Measurements from ENCODE around the gene ZBTB16.

DNA sequence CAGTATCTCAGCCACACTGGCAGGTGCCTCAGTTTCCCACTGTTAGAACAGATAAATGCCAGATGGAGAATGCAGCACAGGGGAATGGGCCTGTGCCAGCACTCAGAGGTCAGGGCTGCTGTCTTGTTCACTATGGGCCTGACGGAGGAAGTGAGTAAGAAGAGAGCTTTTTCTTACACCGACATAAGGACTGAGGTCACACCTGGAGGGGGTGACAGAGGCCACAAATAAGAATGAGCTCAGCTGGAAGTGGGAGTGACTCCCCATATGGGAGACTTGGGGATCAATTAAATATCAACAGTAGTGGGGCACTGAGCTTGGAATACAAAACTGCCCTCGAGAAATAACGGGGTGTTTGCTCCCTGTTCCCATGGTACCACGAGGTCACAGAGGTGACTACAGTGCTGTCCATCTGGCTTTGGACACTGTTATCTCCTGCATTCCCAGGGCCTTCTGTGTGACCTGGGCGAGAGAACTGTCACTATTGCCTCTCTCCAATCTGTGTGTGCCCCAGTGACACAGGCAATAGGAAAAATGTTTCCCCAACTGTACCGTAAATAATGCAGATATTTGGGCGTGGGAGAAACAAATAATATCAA, 142.6 kb downstream of the ZBTB16 start:
- TF ChIP-seq, protein P1, sequence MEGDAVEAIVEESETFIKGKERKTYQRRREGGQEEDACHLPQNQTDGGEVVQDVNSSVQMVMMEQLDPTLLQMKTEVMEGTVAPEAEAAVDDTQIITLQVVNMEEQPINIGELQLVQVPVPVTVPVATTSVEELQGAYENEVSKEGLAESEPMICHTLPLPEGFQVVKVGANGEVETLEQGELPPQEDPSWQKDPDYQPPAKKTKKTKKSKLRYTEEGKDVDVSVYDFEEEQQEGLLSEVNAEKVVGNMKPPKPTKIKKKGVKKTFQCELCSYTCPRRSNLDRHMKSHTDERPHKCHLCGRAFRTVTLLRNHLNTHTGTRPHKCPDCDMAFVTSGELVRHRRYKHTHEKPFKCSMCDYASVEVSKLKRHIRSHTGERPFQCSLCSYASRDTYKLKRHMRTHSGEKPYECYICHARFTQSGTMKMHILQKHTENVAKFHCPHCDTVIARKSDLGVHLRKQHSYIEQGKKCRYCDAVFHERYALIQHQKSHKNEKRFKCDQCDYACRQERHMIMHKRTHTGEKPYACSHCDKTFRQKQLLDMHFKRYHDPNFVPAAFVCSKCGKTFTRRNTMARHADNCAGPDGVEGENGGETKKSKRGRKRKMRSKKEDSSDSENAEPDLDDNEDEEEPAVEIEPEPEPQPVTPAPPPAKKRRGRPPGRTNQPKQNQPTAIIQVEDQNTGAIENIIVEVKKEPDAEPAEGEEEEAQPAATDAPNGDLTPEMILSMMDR (IDR thresholded peaks at IDR 0.05; ENCODE audit: low read length), result no peak
- TF ChIP-seq EZH2phosphoT487 (IDR thresholded peaks at IDR 0.05; ENCODE audit: low read length), result no peak
- no peak for TF ChIP-seq EZH2 (optimal IDR thresholded peaks at IDR 0.05; ENCODE audit: low read depth, low read length)

Measured in MM.1S (cell line).